Measurements from ENCODE around the gene PFKL.

GRCh38 chr21:44354775-44355771, 55.2 kb downstream of the PFKL start:
- TF ChIP-seq POU5F1 (IDR thresholded peaks at IDR 0.05; ENCODE audit: low read depth, low read length): no peak
- TF ChIP-seq EZH2 (IDR thresholded peaks at IDR 0.05; ENCODE audit: low read depth, low read length, severe bottlenecking): no peak
- TF ChIP-seq CBX5 (IDR thresholded peaks at IDR 0.05; ENCODE audit: low read depth, low read length): no peak
- no peak for TF ChIP-seq POLR2AphosphoS5 (IDR thresholded peaks at IDR 0.05; ENCODE audit: low read depth, low read length)
- no peak for TF ChIP-seq HDAC6 (IDR thresholded peaks at IDR 0.05; ENCODE audit: low read depth, low read length)
- no peak for TF ChIP-seq CREB1 (IDR thresholded peaks at IDR 0.05)
- TF ChIP-seq, protein P1, sequence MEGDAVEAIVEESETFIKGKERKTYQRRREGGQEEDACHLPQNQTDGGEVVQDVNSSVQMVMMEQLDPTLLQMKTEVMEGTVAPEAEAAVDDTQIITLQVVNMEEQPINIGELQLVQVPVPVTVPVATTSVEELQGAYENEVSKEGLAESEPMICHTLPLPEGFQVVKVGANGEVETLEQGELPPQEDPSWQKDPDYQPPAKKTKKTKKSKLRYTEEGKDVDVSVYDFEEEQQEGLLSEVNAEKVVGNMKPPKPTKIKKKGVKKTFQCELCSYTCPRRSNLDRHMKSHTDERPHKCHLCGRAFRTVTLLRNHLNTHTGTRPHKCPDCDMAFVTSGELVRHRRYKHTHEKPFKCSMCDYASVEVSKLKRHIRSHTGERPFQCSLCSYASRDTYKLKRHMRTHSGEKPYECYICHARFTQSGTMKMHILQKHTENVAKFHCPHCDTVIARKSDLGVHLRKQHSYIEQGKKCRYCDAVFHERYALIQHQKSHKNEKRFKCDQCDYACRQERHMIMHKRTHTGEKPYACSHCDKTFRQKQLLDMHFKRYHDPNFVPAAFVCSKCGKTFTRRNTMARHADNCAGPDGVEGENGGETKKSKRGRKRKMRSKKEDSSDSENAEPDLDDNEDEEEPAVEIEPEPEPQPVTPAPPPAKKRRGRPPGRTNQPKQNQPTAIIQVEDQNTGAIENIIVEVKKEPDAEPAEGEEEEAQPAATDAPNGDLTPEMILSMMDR (IDR thresholded peaks at IDR 0.05; ENCODE audit: control extremely low read depth in 1 of 3, insufficient read depth in 1 of 3, low read depth in 1 of 3, low read length in 3 of 3): no peak
- TF ChIP-seq CEBPB (IDR thresholded peaks at IDR 0.05; ENCODE audit: low read depth, low read length): no peak
- TF ChIP-seq POLR2A (IDR thresholded peaks at IDR 0.05; ENCODE audit: control extremely low read depth in 1 of 2, low read depth in 2 of 2, low read length in 2 of 2): no peak
- no peak for TF ChIP-seq SUZ12 (IDR thresholded peaks at IDR 0.05; ENCODE audit: low read length)
- TF ChIP-seq RXRA (IDR thresholded peaks at IDR 0.05; ENCODE audit: insufficient read depth, low read depth, low read length): no peak
- TF ChIP-seq, protein P2, sequence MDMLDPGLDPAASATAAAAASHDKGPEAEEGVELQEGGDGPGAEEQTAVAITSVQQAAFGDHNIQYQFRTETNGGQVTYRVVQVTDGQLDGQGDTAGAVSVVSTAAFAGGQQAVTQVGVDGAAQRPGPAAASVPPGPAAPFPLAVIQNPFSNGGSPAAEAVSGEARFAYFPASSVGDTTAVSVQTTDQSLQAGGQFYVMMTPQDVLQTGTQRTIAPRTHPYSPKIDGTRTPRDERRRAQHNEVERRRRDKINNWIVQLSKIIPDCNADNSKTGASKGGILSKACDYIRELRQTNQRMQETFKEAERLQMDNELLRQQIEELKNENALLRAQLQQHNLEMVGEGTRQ (IDR thresholded peaks at IDR 0.05; ENCODE audit: low read length): no peak
- no peak for TF ChIP-seq TCF12 (IDR thresholded peaks at IDR 0.05; ENCODE audit: low read depth, low read length)
- no peak for TF ChIP-seq CHD2 (IDR thresholded peaks at IDR 0.05; ENCODE audit: low read length)

Measured in H1 (cell line).